Activated T-helper 1 cell treated with anti-CD3 and anti-CD28 coated beads, Interleukin-12 subunit alpha, Interleukin-12 subunit beta, Interleukin-2, Interleukin-4 antibody, amounts not matched to agents 30 ng/mL and 10 ng/mL and 1 ng/mL, durations not matched to agents 14 hours and 24 hours and 36 hours (primary cell): ENCODE measurements around the gene CDH13. TPM values are rescaled to one million over a fixed set of nuclear protein-coding genes. Genes with fewer than 3 reads are reported as not detected.

Experiments used
- DNase-seq: peaks from one replicate; pipeline ENCODE4 v3.0.0; 2021; ENCODE audit warnings: low spot score
- H3K27ac Mint-ChIP-seq: one replicate; pipeline ENCODE4 v1.8.0; 2021; ENCODE audit warnings: mild to moderate bottlenecking, mixed read lengths
- H3K27me3 Mint-ChIP-seq: one replicate; pipeline ENCODE4 v1.8.0; 2022; ENCODE audit warnings: mild to moderate bottlenecking, moderate library complexity, mixed read lengths; ENCODE audit not compliant: insufficient read depth
- H3K36me3 Mint-ChIP-seq: one replicate; pipeline ENCODE4 v1.8.0; 2021; ENCODE audit warnings: low read depth, mixed read lengths
- H3K4me1 Mint-ChIP-seq: one replicate; pipeline ENCODE4 v1.8.0; 2021; ENCODE audit warnings: low read depth, mixed read lengths
- H3K4me3 Mint-ChIP-seq: one replicate; pipeline ENCODE4 v1.8.0; 2021; ENCODE audit warnings: mild to moderate bottlenecking, moderate library complexity, mixed read lengths
- H3K9me3 Mint-ChIP-seq: one replicate; pipeline ENCODE4 v1.8.0; 2021; ENCODE audit warnings: mixed read lengths
- intact Hi-C: fragments of 100-400 bp; cut with micrococcal nuclease; formaldehyde crosslinking; loops from one replicate; pipeline ENCODE4 v1.15.1; 2024
- total RNA-seq: library from RNA; stranded (reverse); gene quantifications from 2 replicates; pipeline ENCODE4 v1.2.3, GENCODE V29; 2022

The CDH13 gene
- total RNA-seq, 1 donor from 2014 or later: not detected

- no peaks in the 10 kb centered on the region for H3K36me3 Mint-ChIP-seq
- no peak overlapping the region for H3K27ac Mint-ChIP-seq
- DNase-seq: no peak
- H3K4me3 Mint-ChIP-seq: no peak overlapping the region
- intact Hi-C loops: no loop called here
- H3K4me1 Mint-ChIP-seq: peaks cover 9% of the 10 kb centered on the region
- no peaks in the 10 kb centered on the region for H3K9me3 Mint-ChIP-seq
- peaks cover 12% of the 10 kb centered on the region for H3K27me3 Mint-ChIP-seq
Observed at GRCh38 chr16:82767808-82768207, 141.0 kb downstream of the CDH13 start.

- H3K9me3 Mint-ChIP-seq: no peaks in the 10 kb centered on the region
- H3K27ac Mint-ChIP-seq: no peak overlapping the region
- intact Hi-C loops: no loop called here
- H3K4me3 Mint-ChIP-seq: no peak overlapping the region
- no peak for DNase-seq
- peaks cover 10% of the 10 kb centered on the region for H3K4me1 Mint-ChIP-seq
- no peaks in the 10 kb centered on the region for H3K36me3 Mint-ChIP-seq
- peaks cover 7% of the 10 kb centered on the region for H3K27me3 Mint-ChIP-seq
Observed at GRCh38 chr16:82769845-82770244, 143.1 kb downstream of the CDH13 start.

- Mint-ChIP-seq H3K9me3 (no peaks in the 10 kb centered on the region), H3K27ac (no peak overlapping the region), H3K36me3 (no peaks in the 10 kb centered on the region), H3K4me1 (peaks cover 26% of the 10 kb centered on the region), H3K4me3 (no peak overlapping the region), H3K27me3 (peaks cover 8% of the 10 kb centered on the region)
- intact Hi-C loops: no loop called here
- DNase-seq: no peak
Observed at GRCh38 chr16:82772215-82772614, 145.4 kb downstream of the CDH13 start.

- H3K4me1 Mint-ChIP-seq: peaks cover 26% of the 10 kb centered on the region
Observed at GRCh38 chr16:82773018-82773417, 146.2 kb downstream of the CDH13 start.

GRCh38 chr16:82776470-82777146 lies 149.8 kb downstream of the CDH13 start:
- intact Hi-C loops: no loop called here
- no peaks in the 10 kb centered on the region for H3K36me3 Mint-ChIP-seq
- no peak overlapping the region for H3K27ac Mint-ChIP-seq
- no peak overlapping the region for H3K4me3 Mint-ChIP-seq
- no peaks in the 10 kb centered on the region for H3K9me3 Mint-ChIP-seq
- peaks cover 16% of the 10 kb centered on the region for H3K27me3 Mint-ChIP-seq
- no peak for DNase-seq
- peaks cover 30% of the 10 kb centered on the region for H3K4me1 Mint-ChIP-seq

More at GRCh38 chr16:82773018-82773417, 146.2 kb downstream of the CDH13 start:
- no peak overlapping the region for H3K4me3 Mint-ChIP-seq
- no peaks in the 10 kb centered on the region for H3K36me3 Mint-ChIP-seq
- intact Hi-C loops: no loop called here
- H3K27me3 Mint-ChIP-seq: peaks cover 8% of the 10 kb centered on the region
- no peak overlapping the region for H3K27ac Mint-ChIP-seq
- DNase-seq: no peak
- H3K9me3 Mint-ChIP-seq: no peaks in the 10 kb centered on the region

GRCh38 chr16:82782715-82783251 lies 156.0 kb downstream of the CDH13 start:
- H3K27ac Mint-ChIP-seq: no peak overlapping the region
- H3K4me3 Mint-ChIP-seq: no peak overlapping the region
- H3K36me3 Mint-ChIP-seq: no peaks in the 10 kb centered on the region
- peaks cover 9% of the 10 kb centered on the region for H3K4me1 Mint-ChIP-seq
- intact Hi-C loops: no loop called here
- H3K9me3 Mint-ChIP-seq: no peaks in the 10 kb centered on the region
- DNase-seq: no peak
- peaks cover 12% of the 10 kb centered on the region for H3K27me3 Mint-ChIP-seq

- peaks cover 7% of the 10 kb centered on the region for H3K27me3 Mint-ChIP-seq
- no peaks in the 10 kb centered on the region for H3K9me3 Mint-ChIP-seq
- DNase-seq: no peak
- H3K4me3 Mint-ChIP-seq: no peak overlapping the region
- H3K4me1 Mint-ChIP-seq: peaks cover 9% of the 10 kb centered on the region
- H3K27ac Mint-ChIP-seq: no peak overlapping the region
- no peaks in the 10 kb centered on the region for H3K36me3 Mint-ChIP-seq
- intact Hi-C loops: no loop called here
Observed at GRCh38 chr16:82783933-82784572, 157.3 kb downstream of the CDH13 start.

- no peak overlapping the region for H3K27ac Mint-ChIP-seq
- intact Hi-C loops: no loop called here
Observed at GRCh38 chr16:82784573-82784968, 157.8 kb downstream of the CDH13 start.

GRCh38 chr16:82788225-82788624 lies 161.5 kb downstream of the CDH13 start:
- H3K36me3 Mint-ChIP-seq: no peaks in the 10 kb centered on the region
- H3K9me3 Mint-ChIP-seq: no peaks in the 10 kb centered on the region
- H3K4me3 Mint-ChIP-seq: no peak overlapping the region
- intact Hi-C loops: no loop called here
- no peaks in the 10 kb centered on the region for H3K27me3 Mint-ChIP-seq
- no peak for DNase-seq
- H3K4me1 Mint-ChIP-seq: no peaks in the 10 kb centered on the region
- H3K27ac Mint-ChIP-seq: no peak overlapping the region

More at GRCh38 chr16:82784573-82784968, 157.8 kb downstream of the CDH13 start:
- peaks cover 3% of the 10 kb centered on the region for H3K27me3 Mint-ChIP-seq
- H3K4me3 Mint-ChIP-seq: no peak overlapping the region
- no peak for DNase-seq
- peaks cover 9% of the 10 kb centered on the region for H3K4me1 Mint-ChIP-seq
- no peaks in the 10 kb centered on the region for H3K36me3 Mint-ChIP-seq
- H3K9me3 Mint-ChIP-seq: no peaks in the 10 kb centered on the region

- H3K36me3 Mint-ChIP-seq: no peaks in the 10 kb centered on the region
- H3K4me3 Mint-ChIP-seq: no peak overlapping the region
- H3K27ac Mint-ChIP-seq: no peak overlapping the region
- H3K4me1 Mint-ChIP-seq: no peaks in the 10 kb centered on the region
- intact Hi-C loops: no loop called here
- no peaks in the 10 kb centered on the region for H3K27me3 Mint-ChIP-seq
- DNase-seq: no peak
- H3K9me3 Mint-ChIP-seq: no peaks in the 10 kb centered on the region
Observed at GRCh38 chr16:82788919-82789318, 162.2 kb downstream of the CDH13 start.

- no peaks in the 10 kb centered on the region for H3K9me3 Mint-ChIP-seq
- intact Hi-C loops: no loop called here
- no peaks in the 10 kb centered on the region for H3K36me3 Mint-ChIP-seq
- H3K4me1 Mint-ChIP-seq: no peaks in the 10 kb centered on the region
- H3K27me3 Mint-ChIP-seq: no peaks in the 10 kb centered on the region
- H3K4me3 Mint-ChIP-seq: no peak overlapping the region
- no peak for DNase-seq
- no peak overlapping the region for H3K27ac Mint-ChIP-seq
Observed at GRCh38 chr16:82792693-82793092, 165.9 kb downstream of the CDH13 start.

- Mint-ChIP-seq H3K27me3 (no peaks in the 10 kb centered on the region), H3K4me3 (no peak overlapping the region), H3K36me3 (no peaks in the 10 kb centered on the region), H3K27ac (no peak overlapping the region), H3K9me3 (no peaks in the 10 kb centered on the region), H3K4me1 (no peaks in the 10 kb centered on the region)
- DNase-seq: no peak
- intact Hi-C loops: no loop called here
Observed at GRCh38 chr16:82793528-82794245, 166.9 kb downstream of the CDH13 start.

GRCh38 chr16:82796047-82796446 lies 169.3 kb downstream of the CDH13 start:
- peaks cover 1% of the 10 kb centered on the region for H3K4me1 Mint-ChIP-seq
- H3K9me3 Mint-ChIP-seq: peaks cover 6% of the 10 kb centered on the region
- no peaks in the 10 kb centered on the region for H3K36me3 Mint-ChIP-seq
- no peak overlapping the region for H3K27ac Mint-ChIP-seq
- intact Hi-C loops: no loop called here
- DNase-seq: no peak
- H3K27me3 Mint-ChIP-seq: no peaks in the 10 kb centered on the region
- H3K4me3 Mint-ChIP-seq: no peak overlapping the region
